Fibroblast of villous mesenchyme (primary cell): ENCODE results near the gene TMX3. TPM values are rescaled to one million over a fixed set of nuclear protein-coding genes. Genes with fewer than 3 reads are reported as not detected.
A peak's percentile ranks its signal among the peaks of the same experiment; 100 is the strongest.

ENCODE experiments used
- DNase-seq: peaks from one replicate; pipeline ENCODE4 v3.0.0-alpha.2; 2010; ENCODE audit warnings: low read depth
- H3K4me3 ChIP-seq: 2 replicates; pipeline ENCODE4 v1.5.1; 2011; ENCODE audit warnings: low read depth, mild to moderate bottlenecking, low read length
- total RNA-seq: library from RNA; depleted of rRNA; stranded (reverse); fragments of >200 nt; gene quantifications from 2 replicates; pipeline ENCODE4 v1.2.3, GENCODE V29; 2012
- TF ChIP-seq, protein P1 (sequence below): IDR thresholded peaks from 2 replicates; pipeline ENCODE4 v1.5.1; 2012; ENCODE audit warnings: low read depth, mild to moderate bottlenecking, low read length; ENCODE audit not compliant: insufficient read depth

Gene TMX3
- total RNA-seq, 1 donor, result 152 TPM

DNA sequence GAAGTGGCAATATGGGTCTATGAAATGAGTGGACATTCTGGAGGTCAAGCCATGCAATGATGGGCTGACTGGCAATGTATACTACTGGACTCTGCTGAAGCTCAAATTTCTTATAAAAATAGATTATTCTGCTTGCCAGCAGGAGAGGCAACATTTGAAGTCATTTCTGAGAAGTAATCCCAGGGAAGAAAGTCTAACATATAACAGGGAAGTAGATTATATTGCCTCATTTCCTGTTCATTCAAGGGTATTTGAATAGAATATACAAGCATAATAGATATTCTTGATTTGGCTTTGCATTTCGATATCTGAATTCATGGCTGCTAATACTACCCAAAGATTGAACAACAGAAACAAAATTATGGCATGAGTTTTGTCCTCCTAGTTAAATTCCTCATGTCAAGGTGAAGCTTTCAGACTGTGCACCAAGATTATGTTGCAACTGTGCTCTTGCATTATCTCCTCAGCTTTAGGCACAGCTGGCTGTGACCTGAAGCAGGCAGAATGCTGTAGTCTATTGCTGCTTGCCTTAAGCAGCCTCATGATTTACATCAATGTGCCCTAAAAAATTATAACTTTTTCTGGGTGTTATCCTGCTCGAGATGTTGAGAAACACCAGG is 13.3 kb upstream of the TMX3 start:
- DNase-seq, result no peak
- TF ChIP-seq, protein P1, sequence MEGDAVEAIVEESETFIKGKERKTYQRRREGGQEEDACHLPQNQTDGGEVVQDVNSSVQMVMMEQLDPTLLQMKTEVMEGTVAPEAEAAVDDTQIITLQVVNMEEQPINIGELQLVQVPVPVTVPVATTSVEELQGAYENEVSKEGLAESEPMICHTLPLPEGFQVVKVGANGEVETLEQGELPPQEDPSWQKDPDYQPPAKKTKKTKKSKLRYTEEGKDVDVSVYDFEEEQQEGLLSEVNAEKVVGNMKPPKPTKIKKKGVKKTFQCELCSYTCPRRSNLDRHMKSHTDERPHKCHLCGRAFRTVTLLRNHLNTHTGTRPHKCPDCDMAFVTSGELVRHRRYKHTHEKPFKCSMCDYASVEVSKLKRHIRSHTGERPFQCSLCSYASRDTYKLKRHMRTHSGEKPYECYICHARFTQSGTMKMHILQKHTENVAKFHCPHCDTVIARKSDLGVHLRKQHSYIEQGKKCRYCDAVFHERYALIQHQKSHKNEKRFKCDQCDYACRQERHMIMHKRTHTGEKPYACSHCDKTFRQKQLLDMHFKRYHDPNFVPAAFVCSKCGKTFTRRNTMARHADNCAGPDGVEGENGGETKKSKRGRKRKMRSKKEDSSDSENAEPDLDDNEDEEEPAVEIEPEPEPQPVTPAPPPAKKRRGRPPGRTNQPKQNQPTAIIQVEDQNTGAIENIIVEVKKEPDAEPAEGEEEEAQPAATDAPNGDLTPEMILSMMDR, result no peak
- H3K4me3 ChIP-seq, result no peak overlapping the region

DNA sequence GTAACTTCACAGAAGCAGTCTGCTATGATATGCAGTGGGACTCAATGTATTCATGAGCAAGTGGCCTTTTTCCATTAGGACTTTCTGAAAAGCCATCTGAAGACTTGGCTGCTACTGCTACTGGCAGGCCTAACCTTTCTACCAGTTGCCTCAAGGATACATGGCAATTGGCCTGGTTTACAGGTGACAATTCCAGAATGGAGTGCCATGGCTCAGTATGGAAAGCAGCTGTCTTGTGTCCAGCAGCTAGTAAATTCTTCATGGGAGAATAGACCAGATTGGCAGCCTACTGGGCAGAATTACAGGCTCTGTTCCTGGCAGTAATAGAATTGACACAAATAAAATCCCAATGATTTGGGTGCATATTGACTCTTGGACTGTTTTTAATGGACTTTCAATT is 12.6 kb upstream of the TMX3 start:
- DNase-seq, result no peak
- no peak overlapping the region for H3K4me3 ChIP-seq
- TF ChIP-seq, protein P1, result no peak

DNA sequence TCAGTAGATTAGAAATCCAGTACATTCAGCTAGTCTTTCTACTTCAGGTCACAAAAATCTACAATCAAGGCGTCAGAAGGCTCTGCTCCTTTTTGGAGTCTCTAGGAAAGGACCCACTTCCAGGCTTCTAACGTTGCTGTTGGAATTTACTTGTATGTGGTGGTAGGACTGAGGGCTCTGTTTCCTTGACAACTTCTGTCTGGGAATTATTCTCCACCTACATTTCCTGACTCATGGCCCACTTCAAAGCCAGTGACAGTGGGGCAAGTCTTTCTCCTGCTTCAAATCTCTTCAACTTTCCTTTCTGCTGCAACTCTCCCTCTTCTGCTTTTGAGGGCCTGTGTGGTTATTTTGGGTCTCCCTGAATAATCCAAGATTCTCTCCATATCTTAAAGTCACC is 10.4 kb upstream of the TMX3 start:
- no peak for DNase-seq
- H3K4me3 ChIP-seq, result no peak overlapping the region
- TF ChIP-seq, protein P1, result no peak

DNA sequence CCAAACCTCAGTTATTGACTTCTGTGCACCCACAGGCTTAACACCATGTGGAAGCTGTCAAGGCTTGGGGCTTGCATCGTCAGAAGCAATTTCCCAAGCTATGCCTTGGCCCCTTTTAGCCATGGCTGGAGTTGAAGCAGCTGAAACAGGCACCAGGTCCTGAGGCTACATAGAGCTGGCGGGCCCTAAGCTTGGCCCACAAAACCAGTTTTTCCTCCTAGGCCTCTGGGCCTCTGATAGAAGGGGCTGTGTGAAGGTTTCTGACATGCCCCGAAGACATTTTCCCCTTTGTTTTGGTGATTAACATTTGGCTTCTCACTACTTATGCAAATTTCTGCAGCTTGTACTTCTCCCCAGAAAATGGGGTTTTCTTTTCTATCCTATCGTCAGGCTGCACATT is 9.1 kb upstream of the TMX3 start:
- DNase-seq, result no peak
- H3K4me3 ChIP-seq, result no peak overlapping the region
- TF ChIP-seq, protein P1, result no peak

DNA sequence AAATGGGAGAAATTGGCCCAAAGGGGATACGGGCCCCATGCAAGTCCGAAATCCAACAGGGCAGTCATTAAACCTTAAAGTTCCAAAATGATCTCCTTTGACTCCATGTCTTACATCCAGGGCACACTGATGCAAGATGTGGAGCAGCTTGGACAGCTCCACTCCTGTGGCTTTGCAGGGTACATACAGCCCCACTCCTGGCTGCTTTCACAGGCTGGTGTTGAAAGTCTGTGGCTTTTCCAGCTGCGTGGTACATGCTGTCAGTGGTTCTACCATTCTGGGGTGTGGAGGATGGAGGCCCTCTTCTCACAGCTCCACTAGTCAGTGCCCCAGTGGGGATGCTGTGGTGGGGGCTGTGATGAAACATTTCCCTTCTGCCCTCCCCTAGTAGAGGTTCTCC is 8.6 kb upstream of the TMX3 start:
- peak; percentile 27 for DNase-seq
- no peak overlapping the region for H3K4me3 ChIP-seq
- TF ChIP-seq, protein P1, result no peak

DNA sequence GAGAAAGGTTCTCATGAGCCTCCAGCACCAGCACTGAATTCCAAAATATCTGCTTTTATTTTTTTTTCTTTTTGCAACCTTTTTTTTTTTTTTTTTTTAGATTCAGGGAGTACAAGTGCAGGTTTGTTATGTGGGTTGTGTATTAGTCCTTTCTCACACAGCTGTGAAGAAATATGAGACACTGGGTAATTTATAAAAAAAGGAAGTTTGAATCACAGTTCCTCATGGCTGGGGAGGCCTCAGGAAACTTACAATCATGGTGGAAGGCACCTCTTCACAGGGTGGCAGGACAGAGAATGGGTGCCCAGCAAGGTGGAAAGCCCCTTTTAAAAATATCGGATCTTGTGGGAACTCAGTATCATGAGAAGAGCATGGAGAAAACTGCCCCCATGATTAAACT is 7.9 kb upstream of the TMX3 start:
- DNase-seq, result no peak
- TF ChIP-seq, protein P1, result no peak
- H3K4me3 ChIP-seq, result no peak overlapping the region
